Nasal cavity respiratory epithelium epithelial cell of viscerocranial mucosa (primary cell): Measurements from ENCODE around the gene GABRB2. TPM values are rescaled to one million over a fixed set of nuclear protein-coding genes. Genes with fewer than 3 reads are reported as not detected.

Experiments used
- total RNA-seq: library from RNA; depleted of rRNA; stranded (reverse); fragments of >200 nt; gene quantifications from 2 replicates; pipeline ENCODE4 v1.2.3, GENCODE V29; 2014

Gene GABRB2
- not detected in 2 replicates for total RNA-seq

DNA sequence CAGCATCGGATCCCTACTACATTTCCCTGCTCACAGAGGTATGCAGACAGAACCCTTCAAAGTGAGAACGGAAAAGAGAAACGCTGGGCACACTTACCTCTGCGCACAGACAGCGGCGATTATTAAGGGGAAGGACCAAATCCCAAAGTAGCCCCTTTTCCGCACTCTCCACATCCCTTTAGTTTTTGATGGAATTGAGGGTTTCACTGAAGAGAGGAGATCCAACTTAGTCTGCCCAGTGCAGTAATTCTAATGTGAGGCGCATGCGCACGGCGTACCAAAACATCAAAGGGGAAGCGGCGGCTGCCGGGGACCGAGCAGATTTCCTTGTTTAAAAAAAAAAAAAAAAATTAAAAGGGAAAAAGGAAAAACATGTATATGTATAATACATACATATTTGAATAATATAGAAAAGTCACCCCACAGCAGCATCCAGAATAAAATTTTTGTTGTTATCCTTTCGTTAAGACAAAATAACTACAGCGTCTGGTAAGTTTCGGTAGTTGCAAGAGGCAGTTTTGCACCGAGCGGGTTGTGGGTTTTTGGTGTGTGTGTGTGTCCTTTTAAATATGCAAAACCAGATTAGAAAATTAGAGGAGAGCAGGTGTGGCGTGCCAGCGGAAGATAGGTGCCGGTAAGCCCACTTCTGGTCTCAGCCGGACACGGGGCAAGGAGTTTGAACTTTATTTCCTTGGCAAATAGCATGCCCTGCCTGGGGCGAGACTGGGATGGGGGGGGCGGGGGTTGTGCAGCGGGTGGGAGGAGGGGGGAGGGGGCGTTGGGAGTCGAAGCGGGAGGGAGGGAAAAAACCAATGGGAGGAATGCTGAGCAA lies at the start of gene GABRB2:
GABRB2 (minus strand) TSS at position 256 of the 832 bp plus-strand sequence; CDS start at position 174, 82 bp downstream.

Other genes starting within 250 kb of the GABRB2 start
- gene GABRA6, start 139.0 kb upstream of the GABRB2 start, total RNA-seq, result not detected in 2 replicates